Erythroblast (primary cell): Measurements from ENCODE around the gene CEP126.

ENCODE experiments used
- GATA1 ChIP-seq: IDR thresholded peaks from 2 replicates; pipeline ENCODE4 v1.6.1; 2011; ENCODE audit warnings: low read depth, mild to moderate bottlenecking, control low read depth, low read length, moderate library complexity
- POLR2A ChIP-seq: IDR thresholded peaks from 2 replicates; pipeline ENCODE4 v1.6.1; 2011; ENCODE audit warnings: mild to moderate bottlenecking, low read length

GRCh38 chr11:102004220-102004619, 89.4 kb downstream of the CEP126 start:
- TF ChIP-seq POLR2A (no peak), GATA1 (no peak)
